GM23338 (cell line): ENCODE measurements around the gene LGALS1. TPM values are rescaled to one million over a fixed set of nuclear protein-coding genes. Genes with fewer than 3 reads are reported as not detected.

ENCODE experiments used
- ATAC-seq: fragments of 200-7000 bp; cut with Tn5 transposase; 3 replicates; pipeline ENCODE4 v1.9.1; 2020
- DNase-seq: peaks from one replicate; pipeline ENCODE4 v3.0.0-alpha.2; 2015; ENCODE audit warnings: low spot score
- H2AFZ ChIP-seq: fragments of 200-600 bp; sonication (generic); 2 replicates; pipeline ENCODE4 v1.8.0; 2016; ENCODE audit warnings: antibody characterized with exemption, mild to moderate bottlenecking, moderate library complexity
- H3F3A ChIP-seq: fragments of 200-600 bp; sonication (generic); replicated peaks from 2 replicates; pipeline ENCODE4 v1.8.0; 2017; ENCODE audit warnings: antibody characterized with exemption, mixed run types, low read depth
- H3K27ac ChIP-seq: fragments of 200-600 bp; sonication (generic); 2 replicates; pipeline ENCODE4 v1.6.1; 2016; ENCODE audit warnings: low read depth
- H3K27me3 ChIP-seq: fragments of 200-600 bp; sonication (generic); 2 replicates; pipeline ENCODE4 v1.8.0; 2016; ENCODE audit warnings: mild to moderate bottlenecking, mixed run types, moderate library complexity; ENCODE audit not compliant: insufficient read depth
- H3K36me3 ChIP-seq: fragments of 200-600 bp; sonication (generic); 2 replicates; pipeline ENCODE4 v1.8.0; 2016; ENCODE audit warnings: mild to moderate bottlenecking; ENCODE audit not compliant: insufficient read depth
- H3K4me1 ChIP-seq: fragments of 200-600 bp; sonication (generic); 2 replicates; pipeline ENCODE4 v1.8.0; 2016; ENCODE audit warnings: mild to moderate bottlenecking, moderate library complexity; ENCODE audit not compliant: insufficient read depth
- H3K4me2 ChIP-seq: fragments of 200-600 bp; sonication (generic); 2 replicates; pipeline ENCODE4 v1.7.1; 2017; ENCODE audit warnings: mixed run types
- H3K4me3 ChIP-seq: fragments of 200-600 bp; sonication (generic); 2 replicates; pipeline ENCODE4 v1.6.1; 2016; ENCODE audit warnings: mixed run types
- H3K79me2 ChIP-seq: fragments of 200-600 bp; sonication (generic); replicated peaks from 2 replicates; pipeline ENCODE4 v1.8.0; 2017; ENCODE audit warnings: mild to moderate bottlenecking; ENCODE audit not compliant: insufficient read depth
- H3K9me2 ChIP-seq: fragments of 200-600 bp; sonication (generic); 2 replicates; pipeline ENCODE4 v1.8.0; 2017; ENCODE audit not compliant: insufficient read depth
- H4K20me1 ChIP-seq: fragments of 200-600 bp; sonication (generic); replicated peaks from 2 replicates; pipeline ENCODE4 v1.8.0; 2017; ENCODE audit warnings: mild to moderate bottlenecking; ENCODE audit not compliant: insufficient read depth
- H3K27ac Mint-ChIP-seq: 2 replicates; pipeline ENCODE4 v1.8.0; 2020; ENCODE audit warnings: inconsistent platforms, mild to moderate bottlenecking, moderate library complexity, mixed read lengths
- H3K27me3 Mint-ChIP-seq: 3 replicates; pipeline ENCODE4 v1.8.0; 2022; ENCODE audit warnings: low read depth, mild to moderate bottlenecking, moderate library complexity, mixed read lengths, inconsistent platforms; ENCODE audit not compliant: insufficient read depth, poor library complexity
- H3K36me3 Mint-ChIP-seq: 3 replicates; pipeline ENCODE4 v1.8.0; 2021; ENCODE audit warnings: low read depth, mild to moderate bottlenecking, inconsistent platforms, moderate library complexity, mixed read lengths
- H3K4me1 Mint-ChIP-seq: 3 replicates; pipeline ENCODE4 v1.8.0; 2020; ENCODE audit warnings: mild to moderate bottlenecking, inconsistent platforms, mixed read lengths
- H3K4me3 Mint-ChIP-seq: 3 replicates; pipeline ENCODE4 v1.8.0; 2021; ENCODE audit warnings: moderate library complexity, mild to moderate bottlenecking, inconsistent platforms, mixed read lengths
- H3K9me3 Mint-ChIP-seq: 3 replicates; pipeline ENCODE4 v1.8.0; 2020; ENCODE audit warnings: moderate library complexity, mild to moderate bottlenecking, inconsistent platforms, mixed read lengths
- CREB1 ChIP-seq: fragments of 250-450 bp; sonication (Bioruptor Pico); IDR thresholded peaks from 2 replicates; pipeline ENCODE4 v1.5.0; 2020; ENCODE audit warnings: low read depth, mild to moderate bottlenecking, moderate library complexity
- EZH2 ChIP-seq: fragments of 200-600 bp; sonication (generic); IDR thresholded peaks from one replicate; pipeline ENCODE4 v1.8.0; 2017; ENCODE audit warnings: antibody characterized with exemption, mild to moderate bottlenecking, low read depth; ENCODE audit not compliant: unreplicated experiment
- EZH2phosphoT487 ChIP-seq: fragments of 200-600 bp; sonication (generic); IDR thresholded peaks from one replicate; pipeline ENCODE4 v1.8.1; 2018; ENCODE audit warnings: antibody characterized with exemption; ENCODE audit not compliant: unreplicated experiment
- JUNB ChIP-seq: IDR thresholded peaks from one replicate; pipeline ENCODE4 v1.6.1; 2016; ENCODE audit warnings: antibody characterized with exemption; ENCODE audit not compliant: unreplicated experiment
- NANOG ChIP-seq: IDR thresholded peaks from 2 replicates; pipeline ENCODE4 v1.6.1; 2016; ENCODE audit warnings: antibody characterized with exemption, borderline replicate concordance
- POLR2AphosphoS5 ChIP-seq: IDR thresholded peaks from 2 replicates; pipeline ENCODE4 v1.6.1; 2016; ENCODE audit warnings: antibody characterized with exemption, low read depth
- STAT1 ChIP-seq: IDR thresholded peaks from one replicate; pipeline ENCODE4 v1.6.1; 2016; ENCODE audit warnings: antibody characterized with exemption; ENCODE audit not compliant: unreplicated experiment
- ZNF114 ChIP-seq: fragments of 250-450 bp; sonication (Bioruptor Pico); IDR thresholded peaks from 2 replicates; pipeline ENCODE4 v1.5.0; 2020; ENCODE audit warnings: mild to moderate bottlenecking, moderate library complexity
- ZNF331 ChIP-seq: fragments of 250-450 bp; sonication (Bioruptor Pico); IDR thresholded peaks from 2 replicates; pipeline ENCODE4 v1.5.0; 2020; ENCODE audit warnings: low read depth, mild to moderate bottlenecking, moderate library complexity
- polyA plus RNA-seq: library from polyadenylated mRNA; unstranded; fragments of >200 nt; fragmentation: Nextera tagmentation; extraction: Ambion mirVana; gene quantifications from 2 replicates; pipeline ENCODE4 v1.2.1, GENCODE V29; 2016
- total RNA-seq: library from RNA; depleted of rRNA; stranded (reverse); fragments of >200 nt; shearing (Covaris generic); gene quantifications from 2 replicates; pipeline ENCODE4 v1.2.3, GENCODE V29; 2014
- TF ChIP-seq, protein P1 (sequence below), 2 experiments: fragments of 200-600 bp in 1 of 2; sonication (generic) in 1 of 2; conservative IDR thresholded peaks; 2 replicates each; pipeline versions ENCODE4 v1.5.1 to v1.6.1; 2016 to 2017; ENCODE audit warnings: antibody characterized with exemption in 2 of 2, low read depth in 2 of 2, mild to moderate bottlenecking in 2 of 2, moderate library complexity in 1 of 2
- TF ChIP-seq, protein P2 (sequence below): IDR thresholded peaks from one replicate; pipeline ENCODE4 v1.6.1; 2018; ENCODE audit warnings: antibody characterized with exemption; ENCODE audit not compliant: unreplicated experiment
- TF ChIP-seq, protein P3 (sequence below): fragments of 250-450 bp; sonication (Bioruptor Pico); IDR thresholded peaks from 2 replicates; pipeline ENCODE4 v1.5.0; 2020; ENCODE audit warnings: mild to moderate bottlenecking, moderate library complexity
- TF ChIP-seq, protein P4 (sequence below): IDR thresholded peaks from 2 replicates; pipeline ENCODE4 v1.6.1; 2016; ENCODE audit warnings: antibody characterized with exemption

The LGALS1 gene
- total and polyA plus RNA-seq, 2 experiments from 2014 or later, result 31.2 to 62.5 TPM

DNA sequence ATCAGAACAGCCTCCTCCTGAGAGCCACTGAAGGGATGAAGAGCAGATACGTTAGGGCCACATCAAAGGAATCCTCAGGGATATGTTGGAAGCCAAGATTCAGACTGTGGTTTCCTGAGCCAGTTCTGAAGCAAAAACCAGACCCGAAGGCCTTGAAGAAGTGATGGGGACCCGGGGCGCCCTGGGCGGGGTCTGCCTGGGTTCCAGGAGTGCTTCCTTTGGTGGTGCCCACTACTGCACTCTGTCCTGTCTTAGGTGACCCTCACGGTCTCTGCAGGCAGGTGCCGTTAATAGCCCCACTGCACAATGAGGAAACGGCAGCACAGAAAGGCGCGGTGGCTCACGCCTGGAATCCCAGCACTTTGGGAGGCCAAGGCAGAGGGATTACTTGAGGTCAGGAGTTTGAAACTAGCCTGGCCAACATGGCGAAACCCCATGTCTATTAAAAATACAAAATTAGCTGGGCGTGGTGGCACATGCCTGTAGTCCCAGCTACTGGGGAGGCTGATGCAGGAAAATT, 48.8 kb upstream of the LGALS1 start:
- no peaks in the 10 kb centered on the region; the same call in 1 of the 3 replicates for H3K9me3 Mint-ChIP-seq
- H3K27ac Mint-ChIP-seq, result no peak overlapping the region
- H3K27me3 Mint-ChIP-seq, result peaks cover 3% of the 10 kb centered on the region
- Histone ChIP-seq H3K27ac (peak overlapping the region; percentile 39; the same call in 1 of the 2 replicates), H3F3A (peaks cover 11% of the 10 kb centered on the region; the same call in 1 of the 2 replicates), H3K4me1 (no peaks in the 10 kb centered on the region), H2AFZ (no peak overlapping the region), H4K20me1 (no peaks in the 10 kb centered on the region), H3K4me2 (no peak overlapping the region), H3K27me3 (no peaks in the 10 kb centered on the region), H3K9me2 (no peaks in the 10 kb centered on the region), H3K4me3 (no peak overlapping the region), H3K79me2 (no peaks in the 10 kb centered on the region), H3K36me3 (no peaks in the 10 kb centered on the region; the same call in 1 of the 2 replicates)
- peaks cover 9% of the 10 kb centered on the region for H3K36me3 Mint-ChIP-seq
- no peak overlapping the region for H3K4me3 Mint-ChIP-seq
- ATAC-seq (no peak), DNase-seq (no peak)
- no peak for TF ChIP-seq EZH2phosphoT487
- TF ChIP-seq, protein P1, sequence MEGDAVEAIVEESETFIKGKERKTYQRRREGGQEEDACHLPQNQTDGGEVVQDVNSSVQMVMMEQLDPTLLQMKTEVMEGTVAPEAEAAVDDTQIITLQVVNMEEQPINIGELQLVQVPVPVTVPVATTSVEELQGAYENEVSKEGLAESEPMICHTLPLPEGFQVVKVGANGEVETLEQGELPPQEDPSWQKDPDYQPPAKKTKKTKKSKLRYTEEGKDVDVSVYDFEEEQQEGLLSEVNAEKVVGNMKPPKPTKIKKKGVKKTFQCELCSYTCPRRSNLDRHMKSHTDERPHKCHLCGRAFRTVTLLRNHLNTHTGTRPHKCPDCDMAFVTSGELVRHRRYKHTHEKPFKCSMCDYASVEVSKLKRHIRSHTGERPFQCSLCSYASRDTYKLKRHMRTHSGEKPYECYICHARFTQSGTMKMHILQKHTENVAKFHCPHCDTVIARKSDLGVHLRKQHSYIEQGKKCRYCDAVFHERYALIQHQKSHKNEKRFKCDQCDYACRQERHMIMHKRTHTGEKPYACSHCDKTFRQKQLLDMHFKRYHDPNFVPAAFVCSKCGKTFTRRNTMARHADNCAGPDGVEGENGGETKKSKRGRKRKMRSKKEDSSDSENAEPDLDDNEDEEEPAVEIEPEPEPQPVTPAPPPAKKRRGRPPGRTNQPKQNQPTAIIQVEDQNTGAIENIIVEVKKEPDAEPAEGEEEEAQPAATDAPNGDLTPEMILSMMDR (conservative IDR thresholded peaks at IDR 0.05; ENCODE audit: low read depth in 2 of 2), result no peak
- no peak for TF ChIP-seq CREB1
- no peak for TF ChIP-seq POLR2AphosphoS5
- no peak for TF ChIP-seq ZNF331
- no peak for TF ChIP-seq EZH2
- no peak for TF ChIP-seq ZNF114 (CRISPR knock-in tag)
- TF ChIP-seq JUNB, result no peak
- no peak for TF ChIP-seq STAT1
- TF ChIP-seq, protein P2, sequence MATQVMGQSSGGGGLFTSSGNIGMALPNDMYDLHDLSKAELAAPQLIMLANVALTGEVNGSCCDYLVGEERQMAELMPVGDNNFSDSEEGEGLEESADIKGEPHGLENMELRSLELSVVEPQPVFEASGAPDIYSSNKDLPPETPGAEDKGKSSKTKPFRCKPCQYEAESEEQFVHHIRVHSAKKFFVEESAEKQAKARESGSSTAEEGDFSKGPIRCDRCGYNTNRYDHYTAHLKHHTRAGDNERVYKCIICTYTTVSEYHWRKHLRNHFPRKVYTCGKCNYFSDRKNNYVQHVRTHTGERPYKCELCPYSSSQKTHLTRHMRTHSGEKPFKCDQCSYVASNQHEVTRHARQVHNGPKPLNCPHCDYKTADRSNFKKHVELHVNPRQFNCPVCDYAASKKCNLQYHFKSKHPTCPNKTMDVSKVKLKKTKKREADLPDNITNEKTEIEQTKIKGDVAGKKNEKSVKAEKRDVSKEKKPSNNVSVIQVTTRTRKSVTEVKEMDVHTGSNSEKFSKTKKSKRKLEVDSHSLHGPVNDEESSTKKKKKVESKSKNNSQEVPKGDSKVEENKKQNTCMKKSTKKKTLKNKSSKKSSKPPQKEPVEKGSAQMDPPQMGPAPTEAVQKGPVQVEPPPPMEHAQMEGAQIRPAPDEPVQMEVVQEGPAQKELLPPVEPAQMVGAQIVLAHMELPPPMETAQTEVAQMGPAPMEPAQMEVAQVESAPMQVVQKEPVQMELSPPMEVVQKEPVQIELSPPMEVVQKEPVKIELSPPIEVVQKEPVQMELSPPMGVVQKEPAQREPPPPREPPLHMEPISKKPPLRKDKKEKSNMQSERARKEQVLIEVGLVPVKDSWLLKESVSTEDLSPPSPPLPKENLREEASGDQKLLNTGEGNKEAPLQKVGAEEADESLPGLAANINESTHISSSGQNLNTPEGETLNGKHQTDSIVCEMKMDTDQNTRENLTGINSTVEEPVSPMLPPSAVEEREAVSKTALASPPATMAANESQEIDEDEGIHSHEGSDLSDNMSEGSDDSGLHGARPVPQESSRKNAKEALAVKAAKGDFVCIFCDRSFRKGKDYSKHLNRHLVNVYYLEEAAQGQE, result no peak
- no peak for TF ChIP-seq NANOG
- TF ChIP-seq, protein P3, sequence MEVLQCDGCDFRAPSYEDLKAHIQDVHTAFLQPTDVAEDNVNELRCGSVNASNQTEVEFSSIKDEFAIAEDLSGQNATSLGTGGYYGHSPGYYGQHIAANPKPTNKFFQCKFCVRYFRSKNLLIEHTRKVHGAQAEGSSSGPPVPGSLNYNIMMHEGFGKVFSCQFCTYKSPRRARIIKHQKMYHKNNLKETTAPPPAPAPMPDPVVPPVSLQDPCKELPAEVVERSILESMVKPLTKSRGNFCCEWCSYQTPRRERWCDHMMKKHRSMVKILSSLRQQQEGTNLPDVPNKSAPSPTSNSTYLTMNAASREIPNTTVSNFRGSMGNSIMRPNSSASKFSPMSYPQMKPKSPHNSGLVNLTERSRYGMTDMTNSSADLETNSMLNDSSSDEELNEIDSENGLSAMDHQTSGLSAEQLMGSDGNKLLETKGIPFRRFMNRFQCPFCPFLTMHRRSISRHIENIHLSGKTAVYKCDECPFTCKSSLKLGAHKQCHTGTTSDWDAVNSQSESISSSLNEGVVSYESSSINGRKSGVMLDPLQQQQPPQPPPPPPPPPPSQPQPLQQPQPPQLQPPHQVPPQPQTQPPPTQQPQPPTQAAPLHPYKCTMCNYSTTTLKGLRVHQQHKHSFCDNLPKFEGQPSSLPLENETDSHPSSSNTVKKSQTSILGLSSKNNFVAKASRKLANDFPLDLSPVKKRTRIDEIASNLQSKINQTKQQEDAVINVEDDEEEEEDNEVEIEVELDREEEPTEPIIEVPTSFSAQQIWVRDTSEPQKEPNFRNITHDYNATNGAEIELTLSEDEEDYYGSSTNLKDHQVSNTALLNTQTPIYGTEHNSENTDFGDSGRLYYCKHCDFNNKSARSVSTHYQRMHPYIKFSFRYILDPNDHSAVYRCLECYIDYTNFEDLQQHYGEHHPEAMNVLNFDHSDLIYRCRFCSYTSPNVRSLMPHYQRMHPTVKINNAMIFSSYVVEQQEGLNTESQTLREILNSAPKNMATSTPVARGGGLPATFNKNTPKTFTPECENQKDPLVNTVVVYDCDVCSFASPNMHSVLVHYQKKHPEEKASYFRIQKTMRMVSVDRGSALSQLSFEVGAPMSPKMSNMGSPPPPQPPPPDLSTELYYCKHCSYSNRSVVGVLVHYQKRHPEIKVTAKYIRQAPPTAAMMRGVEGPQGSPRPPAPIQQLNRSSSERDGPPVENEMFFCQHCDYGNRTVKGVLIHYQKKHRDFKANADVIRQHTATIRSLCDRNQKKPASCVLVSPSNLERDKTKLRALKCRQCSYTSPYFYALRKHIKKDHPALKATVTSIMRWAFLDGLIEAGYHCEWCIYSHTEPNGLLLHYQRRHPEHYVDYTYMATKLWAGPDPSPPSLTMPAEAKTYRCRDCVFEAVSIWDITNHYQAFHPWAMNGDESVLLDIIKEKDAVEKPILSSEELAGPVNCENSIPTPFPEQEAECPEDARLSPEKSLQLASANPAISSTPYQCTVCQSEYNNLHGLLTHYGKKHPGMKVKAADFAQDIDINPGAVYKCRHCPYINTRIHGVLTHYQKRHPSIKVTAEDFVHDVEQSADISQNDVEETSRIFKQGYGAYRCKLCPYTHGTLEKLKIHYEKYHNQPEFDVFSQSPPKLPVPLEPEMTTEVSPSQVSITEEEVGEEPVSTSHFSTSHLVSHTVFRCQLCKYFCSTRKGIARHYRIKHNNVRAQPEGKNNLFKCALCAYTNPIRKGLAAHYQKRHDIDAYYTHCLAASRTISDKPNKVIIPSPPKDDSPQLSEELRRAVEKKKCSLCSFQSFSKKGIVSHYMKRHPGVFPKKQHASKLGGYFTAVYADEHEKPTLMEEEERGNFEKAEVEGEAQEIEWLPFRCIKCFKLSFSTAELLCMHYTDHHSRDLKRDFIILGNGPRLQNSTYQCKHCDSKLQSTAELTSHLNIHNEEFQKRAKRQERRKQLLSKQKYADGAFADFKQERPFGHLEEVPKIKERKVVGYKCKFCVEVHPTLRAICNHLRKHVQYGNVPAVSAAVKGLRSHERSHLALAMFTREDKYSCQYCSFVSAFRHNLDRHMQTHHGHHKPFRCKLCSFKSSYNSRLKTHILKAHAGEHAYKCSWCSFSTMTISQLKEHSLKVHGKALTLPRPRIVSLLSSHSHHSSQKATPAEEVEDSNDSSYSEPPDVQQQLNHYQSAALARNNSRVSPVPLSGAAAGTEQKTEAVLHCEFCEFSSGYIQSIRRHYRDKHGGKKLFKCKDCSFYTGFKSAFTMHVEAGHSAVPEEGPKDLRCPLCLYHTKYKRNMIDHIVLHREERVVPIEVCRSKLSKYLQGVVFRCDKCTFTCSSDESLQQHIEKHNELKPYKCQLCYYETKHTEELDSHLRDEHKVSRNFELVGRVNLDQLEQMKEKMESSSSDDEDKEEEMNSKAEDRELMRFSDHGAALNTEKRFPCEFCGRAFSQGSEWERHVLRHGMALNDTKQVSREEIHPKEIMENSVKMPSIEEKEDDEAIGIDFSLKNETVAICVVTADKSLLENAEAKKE (CRISPR knock-in tag), result no peak
- TF ChIP-seq, protein P4, sequence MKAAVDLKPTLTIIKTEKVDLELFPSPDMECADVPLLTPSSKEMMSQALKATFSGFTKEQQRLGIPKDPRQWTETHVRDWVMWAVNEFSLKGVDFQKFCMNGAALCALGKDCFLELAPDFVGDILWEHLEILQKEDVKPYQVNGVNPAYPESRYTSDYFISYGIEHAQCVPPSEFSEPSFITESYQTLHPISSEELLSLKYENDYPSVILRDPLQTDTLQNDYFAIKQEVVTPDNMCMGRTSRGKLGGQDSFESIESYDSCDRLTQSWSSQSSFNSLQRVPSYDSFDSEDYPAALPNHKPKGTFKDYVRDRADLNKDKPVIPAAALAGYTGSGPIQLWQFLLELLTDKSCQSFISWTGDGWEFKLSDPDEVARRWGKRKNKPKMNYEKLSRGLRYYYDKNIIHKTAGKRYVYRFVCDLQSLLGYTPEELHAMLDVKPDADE, result no peak
- H3K4me1 Mint-ChIP-seq, result peaks cover 2% of the 10 kb centered on the region
